HFFc6 (cell line): ENCODE measurements around the gene EFHC2. TPM values are rescaled to one million over a fixed set of nuclear protein-coding genes. Genes with fewer than 3 reads are reported as not detected.

Experiments used
- DNase-seq: peaks from one replicate; pipeline ENCODE4 v3.0.0-alpha.2; 2018
- H3K27ac Mint-ChIP-seq: 2 replicates; pipeline ENCODE4 v1.8.0; 2020; ENCODE audit warnings: mild to moderate bottlenecking, mixed read lengths
- H3K27me3 Mint-ChIP-seq: 2 replicates; pipeline ENCODE4 v1.8.0; 2021; ENCODE audit warnings: mild to moderate bottlenecking, moderate library complexity, mixed read lengths; ENCODE audit not compliant: insufficient read depth
- H3K36me3 Mint-ChIP-seq: 2 replicates; pipeline ENCODE4 v1.8.0; 2021; ENCODE audit warnings: low read depth, mixed read lengths
- H3K4me1 Mint-ChIP-seq: 2 replicates; pipeline ENCODE4 v1.8.0; 2020; ENCODE audit warnings: low read depth, mixed read lengths
- H3K4me3 Mint-ChIP-seq: 2 replicates; pipeline ENCODE4 v1.8.0; 2020; ENCODE audit warnings: mild to moderate bottlenecking, moderate library complexity, mixed read lengths
- H3K9me3 Mint-ChIP-seq: 2 replicates; pipeline ENCODE4 v1.8.0; 2020; ENCODE audit warnings: mild to moderate bottlenecking, mixed read lengths
- CTCF ChIP-seq: fragments of 200-600 bp; sonication (generic); IDR thresholded peaks from 2 replicates; pipeline ENCODE4 v1.5.0; 2021; ENCODE audit warnings: antibody characterized with exemption, mild to moderate bottlenecking
- total RNA-seq, 6 experiments: library from RNA; stranded (reverse); fragmentation: NEBNext Ultra II Directional; extraction: Animal tissue kit (Norgen Biotek cat#: 25700); gene quantifications; 2 replicates in 1 of 6; 3 replicates in 5 of 6; pipeline ENCODE4 v1.2.3, GENCODE V29; 2021

Gene EFHC2
- total RNA-seq, 6 experiments from 2014 or later, result not detected

- no peak for DNase-seq
- Mint-ChIP-seq H3K4me3 (no peak overlapping the region), H3K4me1 (no peaks in the 10 kb centered on the region), H3K9me3 (no peaks in the 10 kb centered on the region), H3K36me3 (no peaks in the 10 kb centered on the region), H3K27me3 (peaks cover 1% of the 10 kb centered on the region; the same call in 1 of the 2 replicates), H3K27ac (no peak overlapping the region)
- no peak for TF ChIP-seq CTCF
These were observed 13.2 kb downstream of the EFHC2 start for GRCh38 chrX:44330227-44330626.

- H3K9me3 Mint-ChIP-seq, result no peaks in the 10 kb centered on the region
- no peak overlapping the region for H3K27ac Mint-ChIP-seq
- H3K4me1 Mint-ChIP-seq, result no peaks in the 10 kb centered on the region
- no peak for TF ChIP-seq CTCF
- no peak overlapping the region for H3K4me3 Mint-ChIP-seq
- DNase-seq, result no peak
- H3K27me3 Mint-ChIP-seq, result peaks cover 2% of the 10 kb centered on the region; the same call in 1 of the 2 replicates
- H3K36me3 Mint-ChIP-seq, result no peaks in the 10 kb centered on the region
These were observed 23.9 kb downstream of the EFHC2 start for GRCh38 chrX:44319550-44319949.

- Mint-ChIP-seq H3K9me3 (no peaks in the 10 kb centered on the region), H3K4me3 (no peak overlapping the region), H3K4me1 (no peaks in the 10 kb centered on the region), H3K36me3 (no peaks in the 10 kb centered on the region), H3K27me3 (peaks cover 2% of the 10 kb centered on the region; the same call in 1 of the 2 replicates), H3K27ac (no peak overlapping the region)
- TF ChIP-seq CTCF, result no peak
- no peak for DNase-seq
These were observed 26.3 kb downstream of the EFHC2 start for GRCh38 chrX:44317181-44317580.

- no peak overlapping the region for H3K27ac Mint-ChIP-seq
- no peak for TF ChIP-seq CTCF
- DNase-seq, result no peak
- no peaks in the 10 kb centered on the region for H3K4me1 Mint-ChIP-seq
- H3K27me3 Mint-ChIP-seq, result peaks cover 2% of the 10 kb centered on the region; the same call in 1 of the 2 replicates
- no peak overlapping the region for H3K4me3 Mint-ChIP-seq
- no peaks in the 10 kb centered on the region for H3K36me3 Mint-ChIP-seq
- no peaks in the 10 kb centered on the region for H3K9me3 Mint-ChIP-seq
These were observed 28.7 kb downstream of the EFHC2 start for GRCh38 chrX:44314808-44315207.

- Mint-ChIP-seq H3K4me3 (no peak overlapping the region), H3K27me3 (peaks cover 2% of the 10 kb centered on the region)
These were observed 29.2 kb downstream of the EFHC2 start for GRCh38 chrX:44314259-44314734.

More at GRCh38 chrX:44314259-44314734, 29.2 kb downstream of the EFHC2 start:
- Mint-ChIP-seq H3K9me3 (no peaks in the 10 kb centered on the region), H3K27ac (no peak overlapping the region), H3K36me3 (no peaks in the 10 kb centered on the region), H3K4me1 (no peaks in the 10 kb centered on the region)
- no peak for DNase-seq
- TF ChIP-seq CTCF, result no peak
